Fibroblast of lung (primary cell): ENCODE measurements around the gene CHST4. TPM values are rescaled to one million over a fixed set of nuclear protein-coding genes. Genes with fewer than 3 reads are reported as not detected.

Source experiments
- DNase-seq, 2 donors: peaks; one replicate each; pipeline versions ENCODE4 v3.0.0 to v3.0.0-alpha.2; 2010; ENCODE audit warnings: low read depth in 2 of 2
- H2AFZ ChIP-seq: 2 replicates; pipeline ENCODE4 v1.5.1; 2012; ENCODE audit warnings: low read length, control low read depth, inconsistent platforms
- H3K27ac ChIP-seq: 2 replicates; pipeline ENCODE4 v1.5.1; 2011; ENCODE audit warnings: low read length, control low read depth; ENCODE audit not compliant: insufficient read depth
- H3K27me3 ChIP-seq: 2 replicates; pipeline ENCODE4 v1.5.1; 2011; ENCODE audit warnings: mild to moderate bottlenecking, low read length; ENCODE audit not compliant: control insufficient read depth, insufficient read depth
- H3K36me3 ChIP-seq: 2 replicates; pipeline ENCODE4 v1.5.1; 2011; ENCODE audit warnings: low read length; ENCODE audit not compliant: control insufficient read depth, insufficient read depth
- H3K4me1 ChIP-seq: 2 replicates; pipeline ENCODE4 v1.5.1; 2011; ENCODE audit warnings: low read length; ENCODE audit not compliant: control insufficient read depth, insufficient read depth; ENCODE audit errors: extremely low read depth
- H3K4me2 ChIP-seq: 2 replicates; pipeline ENCODE4 v1.5.1; 2011; ENCODE audit warnings: low read length, control low read depth; ENCODE audit not compliant: insufficient read depth; ENCODE audit errors: extremely low read depth
- H3K4me3 ChIP-seq, 4 experiments: fragments of 200-600 bp in 1 of 4; sonication (generic) in 1 of 4; replicated peaks in 1 of 4; 2 replicates each; pipeline ENCODE4 v1.5.1; 2011 to 2016; ENCODE audit warnings: low read length in 4 of 4, low read depth in 3 of 4, mild to moderate bottlenecking in 3 of 4, control low read depth in 2 of 4, inconsistent platforms in 1 of 4, mixed read lengths in 1 of 4; ENCODE audit not compliant: insufficient read depth in 1 of 4; ENCODE audit errors: control extremely low read depth in 1 of 4
- H3K79me2 ChIP-seq: 2 replicates; pipeline ENCODE4 v1.5.1; 2012; ENCODE audit warnings: mild to moderate bottlenecking, low read length, inconsistent platforms; ENCODE audit not compliant: control insufficient read depth, insufficient read depth
- H3K9ac ChIP-seq: 2 replicates; pipeline ENCODE4 v1.5.1; 2011; ENCODE audit warnings: mild to moderate bottlenecking, low read length, control low read depth; ENCODE audit not compliant: insufficient read depth
- H3K9me3 ChIP-seq: 2 replicates; pipeline ENCODE4 v1.5.1; 2012; ENCODE audit warnings: low read depth, low read length; ENCODE audit not compliant: control insufficient read depth, insufficient read depth
- H4K20me1 ChIP-seq: 2 replicates; pipeline ENCODE4 v1.5.1; 2011; ENCODE audit warnings: low read length; ENCODE audit not compliant: control insufficient read depth, insufficient read depth; ENCODE audit errors: extremely low read depth
- EZH2 ChIP-seq: IDR thresholded peaks from 2 replicates; pipeline ENCODE4 v1.5.1; 2012; ENCODE audit warnings: low read length, control low read depth, mild to moderate bottlenecking; ENCODE audit errors: missing control alignments
- polyA plus RNA-seq, 2 donors: library from polyadenylated mRNA; depleted of rRNA in 1 of 2; stranded (reverse) in 1 of 2; unstranded in 1 of 2; fragments of >200 nt; gene quantifications; 2 replicates each; pipeline ENCODE4 v1.2.1, GENCODE V29; 2011 to 2012; ENCODE audit warnings: missing spikeins in 1 of 2
- total RNA-seq: library from RNA; depleted of rRNA; stranded (reverse); fragments of >200 nt; gene quantifications from 2 replicates; pipeline ENCODE4 v1.2.1, GENCODE V29; 2014
- TF ChIP-seq, protein P1 (sequence below), 2 donors: IDR thresholded peaks in 1 of 2; conservative IDR thresholded peaks in 1 of 2; 1 replicate in 1 of 2; 2 replicates in 1 of 2; pipeline ENCODE4 v1.5.1; 2011 to 2012; ENCODE audit warnings: low read length in 2 of 2, control low read depth in 1 of 2, inconsistent platforms in 1 of 2, low read depth in 1 of 2, mild to moderate bottlenecking in 1 of 2

CHST4 gene
- total and polyA plus RNA-seq, 2 donors (not counting 1 experiment from before 2014, with no cell fraction given), result not detected

DNA sequence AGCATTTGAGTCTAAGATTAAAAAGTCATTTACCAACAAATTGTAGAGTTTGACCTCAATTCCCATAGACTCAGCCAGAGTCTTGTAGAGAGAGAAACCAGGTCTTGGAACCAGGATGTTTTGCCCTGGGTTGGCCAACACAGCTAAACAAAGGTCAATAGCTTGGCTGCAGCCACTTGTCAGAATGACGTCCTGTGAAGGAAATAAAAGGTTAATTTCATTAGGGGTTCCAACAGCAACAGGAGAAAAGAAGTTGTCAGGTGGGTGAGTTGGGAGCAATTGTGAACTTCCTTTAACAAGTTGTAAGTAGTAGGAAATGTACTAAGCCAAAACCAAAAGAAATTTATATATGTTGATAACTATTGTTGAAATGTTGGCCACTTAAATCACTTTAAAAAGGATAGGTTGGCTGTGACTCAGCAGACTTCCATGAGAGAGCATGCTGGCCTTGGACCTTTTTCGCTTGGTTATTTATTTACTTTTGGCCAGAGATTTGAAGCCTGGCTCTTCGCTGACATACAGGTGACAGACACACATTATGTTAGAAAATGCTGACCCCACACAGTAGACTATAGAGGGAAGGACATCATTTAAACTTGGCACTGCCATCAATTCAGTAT, 46.4 kb downstream of the CHST4 start:
- Histone ChIP-seq H3K4me3 (no peak overlapping the region), H3K4me1 (no peaks in the 10 kb centered on the region), H3K9me3 (no peaks in the 10 kb centered on the region), H3K27ac (no peak overlapping the region), H4K20me1 (no peaks in the 10 kb centered on the region), H3K27me3 (no peaks in the 10 kb centered on the region), H3K9ac (no peak overlapping the region), H3K79me2 (no peaks in the 10 kb centered on the region), H3K36me3 (no peaks in the 10 kb centered on the region), H2AFZ (no peak overlapping the region), H3K4me2 (no peak overlapping the region)
- no peak for DNase-seq
- TF ChIP-seq, protein P1, sequence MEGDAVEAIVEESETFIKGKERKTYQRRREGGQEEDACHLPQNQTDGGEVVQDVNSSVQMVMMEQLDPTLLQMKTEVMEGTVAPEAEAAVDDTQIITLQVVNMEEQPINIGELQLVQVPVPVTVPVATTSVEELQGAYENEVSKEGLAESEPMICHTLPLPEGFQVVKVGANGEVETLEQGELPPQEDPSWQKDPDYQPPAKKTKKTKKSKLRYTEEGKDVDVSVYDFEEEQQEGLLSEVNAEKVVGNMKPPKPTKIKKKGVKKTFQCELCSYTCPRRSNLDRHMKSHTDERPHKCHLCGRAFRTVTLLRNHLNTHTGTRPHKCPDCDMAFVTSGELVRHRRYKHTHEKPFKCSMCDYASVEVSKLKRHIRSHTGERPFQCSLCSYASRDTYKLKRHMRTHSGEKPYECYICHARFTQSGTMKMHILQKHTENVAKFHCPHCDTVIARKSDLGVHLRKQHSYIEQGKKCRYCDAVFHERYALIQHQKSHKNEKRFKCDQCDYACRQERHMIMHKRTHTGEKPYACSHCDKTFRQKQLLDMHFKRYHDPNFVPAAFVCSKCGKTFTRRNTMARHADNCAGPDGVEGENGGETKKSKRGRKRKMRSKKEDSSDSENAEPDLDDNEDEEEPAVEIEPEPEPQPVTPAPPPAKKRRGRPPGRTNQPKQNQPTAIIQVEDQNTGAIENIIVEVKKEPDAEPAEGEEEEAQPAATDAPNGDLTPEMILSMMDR (conservative IDR thresholded peaks at IDR 0.05 in 1 of 2, IDR thresholded peaks at IDR 0.05 in 1 of 2; ENCODE audit: low read depth in 1 of 2, low read length in 2 of 2), result no peak
- TF ChIP-seq EZH2, result no peak

GRCh38 chr16:71573387-71574094, 47.3 kb downstream of the CHST4 start:
- Histone ChIP-seq H3K27me3 (no peaks in the 10 kb centered on the region), H3K79me2 (no peaks in the 10 kb centered on the region), H3K9me3 (no peaks in the 10 kb centered on the region), H3K27ac (no peak overlapping the region), H3K36me3 (no peaks in the 10 kb centered on the region), H3K9ac (no peak overlapping the region), H3K4me3 (no peak overlapping the region), H4K20me1 (no peaks in the 10 kb centered on the region), H2AFZ (no peak overlapping the region), H3K4me1 (no peaks in the 10 kb centered on the region), H3K4me2 (no peak overlapping the region)
- TF ChIP-seq, protein P1 (conservative IDR thresholded peaks at IDR 0.05 in 1 of 2, IDR thresholded peaks at IDR 0.05 in 1 of 2; ENCODE audit: low read depth in 1 of 2, low read length in 2 of 2), result no peak
- no peak for TF ChIP-seq EZH2
- no peak for DNase-seq

DNA sequence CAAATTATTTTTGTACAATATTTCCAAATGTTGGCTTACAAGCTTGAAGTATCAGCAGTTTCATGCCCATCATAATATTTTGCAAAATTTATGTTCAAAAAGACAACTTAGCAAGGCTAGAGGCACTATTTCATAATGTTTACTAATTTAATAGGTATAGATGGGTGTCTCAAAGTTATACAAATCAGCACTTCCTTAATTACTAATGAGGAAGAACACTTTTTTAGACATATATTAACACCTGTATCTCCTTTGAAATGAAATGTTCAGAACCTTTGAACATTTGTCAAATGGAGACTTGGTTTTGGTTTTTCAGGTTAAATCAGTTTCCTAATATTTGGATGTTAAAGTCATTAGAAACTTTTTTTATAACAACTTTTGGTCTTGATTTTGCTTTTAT, 48.5 kb downstream of the CHST4 start:
- Histone ChIP-seq H4K20me1 (no peaks in the 10 kb centered on the region), H3K9me3 (no peaks in the 10 kb centered on the region)
- no peak for DNase-seq

More for the DNA sequence above, 48.5 kb downstream of the CHST4 start:
- H3K4me2 ChIP-seq, result no peak overlapping the region
- H3K4me3 ChIP-seq, result no peak overlapping the region
- no peak overlapping the region for H2AFZ ChIP-seq
- H3K36me3 ChIP-seq, result no peaks in the 10 kb centered on the region
- no peaks in the 10 kb centered on the region for H3K79me2 ChIP-seq
- H3K27ac ChIP-seq, result no peak overlapping the region
- no peak overlapping the region for H3K9ac ChIP-seq
- no peak for TF ChIP-seq EZH2
- TF ChIP-seq, protein P1 (conservative IDR thresholded peaks at IDR 0.05 in 1 of 2, IDR thresholded peaks at IDR 0.05 in 1 of 2; ENCODE audit: low read depth in 1 of 2, low read length in 2 of 2), result no peak
- H3K27me3 ChIP-seq, result no peaks in the 10 kb centered on the region
- no peaks in the 10 kb centered on the region for H3K4me1 ChIP-seq
